ENCODE results near the gene ATRAID.

Gene ATRAID

DNA sequence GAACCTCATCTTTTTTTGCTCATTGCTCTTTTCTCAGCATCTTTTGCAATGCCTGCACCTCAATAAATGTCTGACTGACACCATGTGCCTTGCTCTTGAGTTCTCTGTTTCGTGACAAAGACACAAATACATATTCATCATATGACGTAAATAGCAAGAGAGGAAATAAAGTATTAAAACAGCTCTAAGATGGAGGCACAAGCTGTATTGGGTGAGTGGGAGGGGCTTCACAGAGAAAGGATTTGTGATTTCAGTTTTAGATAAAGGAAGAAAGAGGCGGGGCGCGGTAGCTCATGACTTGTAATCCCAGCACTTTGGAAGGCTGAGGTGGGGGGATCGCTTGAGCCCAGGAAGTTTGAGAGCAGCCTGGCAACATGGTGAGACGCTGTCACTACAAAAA is 8.2 kb downstream of the ATRAID start:
- DNase-seq: no peak

DNA sequence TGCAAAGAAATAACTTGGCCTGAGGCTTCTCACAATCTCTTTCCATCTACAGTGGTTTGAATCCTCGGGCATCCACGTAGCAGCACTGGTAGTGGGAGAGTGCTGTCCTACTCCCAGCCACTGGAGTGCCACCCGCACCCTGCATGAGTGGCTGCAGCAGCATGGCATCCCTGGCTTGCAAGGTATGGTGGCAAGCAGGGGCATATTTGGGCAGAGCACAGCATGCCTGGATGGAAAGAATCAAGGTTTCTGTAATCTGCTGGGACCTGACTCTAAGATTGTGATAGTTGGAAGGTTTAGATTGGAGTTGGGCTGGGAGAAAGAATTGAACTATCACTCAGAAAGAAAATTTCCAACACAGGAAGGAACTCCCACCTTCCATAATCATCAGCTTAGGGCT is 9.3 kb downstream of the ATRAID start:
- DNase-seq: no peak

DNA sequence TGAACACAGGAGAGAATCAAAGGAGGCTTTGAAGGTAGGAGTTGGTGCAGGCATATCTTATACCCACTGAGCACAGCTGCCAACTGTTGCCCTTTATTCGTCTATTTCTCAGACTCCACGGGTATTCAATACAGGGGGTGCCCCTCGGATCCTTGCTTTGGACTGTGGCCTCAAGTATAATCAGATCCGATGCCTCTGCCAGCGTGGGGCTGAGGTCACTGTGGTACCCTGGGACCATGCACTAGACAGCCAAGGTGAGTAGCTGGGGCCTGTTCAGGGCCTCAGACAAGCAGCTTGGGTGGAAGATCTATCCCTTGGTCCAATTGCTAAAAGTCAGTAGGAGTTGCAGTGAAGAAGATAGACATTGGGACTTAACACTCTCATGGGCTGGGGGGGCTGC is 10.6 kb downstream of the ATRAID start:
- DNase-seq: no peak

DNA sequence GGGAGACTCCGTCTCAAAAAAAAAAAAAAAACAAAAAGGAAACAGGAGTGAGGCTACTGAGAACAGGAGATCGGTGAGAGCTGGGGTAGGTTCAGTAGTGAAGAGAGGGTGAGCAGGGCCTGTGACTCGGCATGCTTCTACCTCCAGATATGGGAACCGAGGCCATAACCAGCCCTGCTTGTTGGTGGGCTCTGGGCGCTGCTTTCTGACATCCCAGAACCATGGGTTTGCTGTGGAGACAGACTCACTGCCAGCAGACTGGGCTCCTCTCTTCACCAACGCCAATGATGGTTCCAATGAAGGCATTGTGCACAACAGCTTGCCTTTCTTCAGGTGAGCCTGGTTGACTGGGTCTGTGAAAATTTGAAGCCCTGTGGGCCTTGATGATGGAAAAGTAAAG is 11.6 kb downstream of the ATRAID start:
- no peak for DNase-seq

DNA sequence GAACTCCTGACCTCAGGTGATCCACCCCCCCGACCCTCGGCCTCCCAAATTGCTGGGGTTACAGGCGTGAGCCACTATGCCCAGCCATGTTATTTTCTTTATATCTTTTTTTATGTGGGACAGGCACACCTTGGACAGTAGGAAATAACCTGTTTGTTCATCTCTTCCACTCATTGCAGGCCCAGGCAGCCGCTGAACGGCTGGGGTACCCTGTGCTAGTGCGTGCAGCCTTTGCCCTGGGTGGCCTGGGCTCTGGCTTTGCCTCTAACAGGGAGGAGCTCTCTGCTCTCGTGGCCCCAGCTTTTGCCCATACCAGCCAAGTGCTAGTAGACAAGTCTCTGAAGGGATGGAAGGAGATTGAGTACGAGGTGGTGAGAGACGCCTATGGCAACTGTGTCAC is 13.7 kb downstream of the ATRAID start:
- DNase-seq: no peak

DNA sequence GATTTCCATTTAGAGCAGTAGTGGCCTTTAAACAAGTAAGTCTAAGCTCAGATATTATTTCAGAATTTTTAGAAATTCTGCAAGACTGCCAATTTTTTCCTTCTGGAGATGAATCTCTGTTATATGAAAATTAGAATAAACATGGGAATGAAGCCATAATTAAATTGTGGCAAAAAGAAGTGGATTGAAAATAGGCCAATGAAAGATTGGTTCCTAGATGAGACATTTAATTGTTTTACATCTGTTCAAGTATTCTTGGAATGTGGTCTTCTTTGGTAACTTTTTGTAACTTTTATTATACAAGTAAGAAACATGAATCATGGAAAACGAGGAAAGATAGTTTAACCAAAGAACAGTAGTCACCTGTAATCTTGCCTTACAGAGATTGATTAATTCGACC is 15.7 kb downstream of the ATRAID start:
- DNase-seq: no peak

DNA sequence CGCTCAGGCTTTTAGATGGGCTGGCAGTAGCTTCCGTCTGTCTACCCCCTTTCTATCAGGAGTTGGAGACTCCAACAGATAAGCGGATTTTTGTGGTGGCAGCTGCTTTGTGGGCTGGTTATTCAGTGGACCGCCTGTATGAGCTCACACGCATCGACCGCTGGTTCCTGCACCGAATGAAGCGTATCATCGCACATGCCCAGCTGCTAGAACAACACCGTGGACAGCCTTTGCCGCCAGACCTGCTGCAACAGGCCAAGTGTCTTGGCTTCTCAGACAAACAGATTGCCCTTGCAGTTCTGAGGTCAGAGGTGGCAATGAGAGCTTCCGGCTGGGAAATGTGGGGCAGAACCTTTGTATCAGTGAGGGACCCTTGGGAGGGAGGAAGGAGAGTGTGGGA is 20.1 kb downstream of the ATRAID start:
- no peak for DNase-seq

DNA sequence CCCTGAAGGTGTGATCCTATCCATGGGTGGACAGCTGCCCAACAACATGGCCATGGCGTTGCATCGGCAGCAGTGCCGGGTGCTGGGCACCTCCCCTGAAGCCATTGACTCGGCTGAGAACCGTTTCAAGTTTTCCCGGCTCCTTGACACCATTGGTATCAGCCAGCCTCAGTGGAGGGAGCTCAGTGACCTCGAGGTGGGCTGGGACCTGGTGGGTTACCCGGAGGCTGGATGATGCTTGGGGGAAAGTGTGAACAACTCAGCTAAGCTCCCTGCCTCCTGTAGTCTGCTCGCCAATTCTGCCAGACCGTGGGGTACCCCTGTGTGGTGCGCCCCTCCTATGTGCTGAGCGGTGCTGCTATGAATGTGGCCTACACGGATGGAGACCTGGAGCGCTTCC is 21.5 kb downstream of the ATRAID start:
- no peak for DNase-seq

DNA sequence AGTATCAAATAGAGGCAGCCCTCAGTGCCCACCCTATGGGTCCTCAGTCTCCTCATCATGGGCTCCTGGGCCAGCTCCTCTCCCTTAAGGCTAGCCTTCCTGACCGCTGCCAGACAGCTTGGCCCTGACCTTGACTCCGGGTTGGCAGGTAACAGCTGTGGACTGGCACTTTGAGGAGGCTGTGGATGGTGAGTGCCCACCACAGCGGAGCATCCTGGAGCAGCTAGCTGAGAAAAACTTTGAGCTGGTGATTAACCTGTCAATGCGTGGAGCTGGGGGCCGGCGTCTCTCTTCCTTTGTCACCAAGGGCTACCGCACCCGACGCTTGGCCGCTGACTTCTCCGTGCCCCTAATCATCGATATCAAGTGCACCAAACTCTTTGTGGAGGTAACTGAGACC is 24.3 kb downstream of the ATRAID start:
- no peak for DNase-seq

DNA sequence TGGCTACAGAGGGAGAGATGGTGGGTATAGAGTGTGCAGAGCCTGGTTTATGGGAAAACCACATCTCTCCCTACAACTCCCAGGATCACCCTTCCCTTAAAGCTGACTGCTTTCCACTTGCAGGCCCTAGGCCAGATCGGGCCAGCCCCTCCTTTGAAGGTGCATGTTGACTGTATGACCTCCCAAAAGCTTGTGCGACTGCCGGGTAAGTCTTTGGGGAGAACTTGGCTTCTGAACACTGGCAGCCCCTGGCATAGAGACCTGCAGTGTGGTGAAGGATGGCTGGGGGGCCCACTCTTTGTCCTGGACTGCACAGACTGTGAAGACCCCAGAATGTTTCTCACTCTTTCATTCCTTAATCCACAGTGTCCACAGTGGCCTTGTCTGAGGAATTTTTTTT is 24.8 kb downstream of the ATRAID start:
- no peak for DNase-seq

DNA sequence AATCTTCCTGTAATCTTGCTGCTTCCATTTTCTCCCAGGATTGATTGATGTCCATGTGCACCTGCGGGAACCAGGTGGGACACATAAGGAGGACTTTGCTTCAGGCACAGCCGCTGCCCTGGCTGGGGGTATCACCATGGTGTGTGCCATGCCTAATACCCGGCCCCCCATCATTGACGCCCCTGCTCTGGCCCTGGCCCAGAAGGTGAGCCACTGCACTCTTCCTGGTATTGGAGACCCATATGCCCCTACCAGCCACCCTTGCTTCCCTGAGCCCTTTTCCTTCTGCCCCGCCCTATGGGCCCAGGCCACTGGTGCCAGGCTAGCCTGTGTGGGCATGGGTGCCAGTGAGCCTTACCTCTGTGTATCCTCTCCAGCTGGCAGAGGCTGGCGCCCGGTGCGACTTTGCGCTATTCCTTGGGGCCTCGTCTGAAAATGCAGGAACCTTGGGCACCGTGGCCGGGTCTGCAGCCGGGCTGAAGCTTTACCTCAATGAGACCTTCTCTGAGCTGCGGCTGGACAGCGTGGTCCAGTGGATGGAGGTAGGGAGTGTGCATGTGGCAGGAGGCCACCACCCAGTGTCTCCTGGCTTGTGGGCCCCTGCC is 25.6 kb downstream of the ATRAID start:
- no peak for DNase-seq

DNA sequence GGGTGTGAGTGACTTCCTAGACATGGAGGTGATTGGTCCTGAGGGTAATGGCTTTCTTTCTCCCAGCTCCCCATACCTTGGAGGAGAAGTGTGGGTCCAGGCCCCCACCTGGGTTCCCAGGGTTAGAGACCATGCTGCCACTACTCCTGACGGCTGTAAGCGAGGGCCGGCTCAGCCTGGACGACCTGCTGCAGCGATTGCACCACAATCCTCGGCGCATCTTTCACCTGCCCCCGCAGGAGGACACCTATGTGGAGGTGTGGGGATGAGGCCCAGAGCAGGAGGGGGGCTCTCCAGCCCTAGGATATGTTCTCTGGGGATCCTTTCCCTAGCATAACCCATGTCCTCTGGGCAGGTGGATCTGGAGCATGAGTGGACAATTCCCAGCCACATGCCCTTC is 27.1 kb downstream of the ATRAID start:
- DNase-seq: no peak

DNA sequence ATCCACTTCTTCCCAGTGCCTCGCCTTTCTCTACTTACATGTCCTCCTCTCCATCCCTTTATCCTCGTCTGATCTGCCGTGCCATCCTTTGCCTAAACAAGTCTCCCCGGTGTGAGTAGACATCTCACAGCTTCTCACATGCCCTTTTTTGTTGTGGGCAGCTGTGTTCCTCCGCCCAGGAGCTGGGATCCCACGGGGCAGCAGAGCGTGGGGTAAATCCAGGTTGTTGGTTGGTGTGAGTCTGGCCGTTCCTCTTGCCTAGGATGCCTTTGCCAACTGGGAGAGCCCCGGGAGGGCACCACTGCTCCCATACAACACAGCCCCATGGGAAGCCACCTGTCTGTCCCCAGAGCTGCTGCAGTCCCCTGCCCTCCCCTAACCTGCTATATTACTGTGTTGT is 28.6 kb downstream of the ATRAID start:
- no peak for DNase-seq

DNA sequence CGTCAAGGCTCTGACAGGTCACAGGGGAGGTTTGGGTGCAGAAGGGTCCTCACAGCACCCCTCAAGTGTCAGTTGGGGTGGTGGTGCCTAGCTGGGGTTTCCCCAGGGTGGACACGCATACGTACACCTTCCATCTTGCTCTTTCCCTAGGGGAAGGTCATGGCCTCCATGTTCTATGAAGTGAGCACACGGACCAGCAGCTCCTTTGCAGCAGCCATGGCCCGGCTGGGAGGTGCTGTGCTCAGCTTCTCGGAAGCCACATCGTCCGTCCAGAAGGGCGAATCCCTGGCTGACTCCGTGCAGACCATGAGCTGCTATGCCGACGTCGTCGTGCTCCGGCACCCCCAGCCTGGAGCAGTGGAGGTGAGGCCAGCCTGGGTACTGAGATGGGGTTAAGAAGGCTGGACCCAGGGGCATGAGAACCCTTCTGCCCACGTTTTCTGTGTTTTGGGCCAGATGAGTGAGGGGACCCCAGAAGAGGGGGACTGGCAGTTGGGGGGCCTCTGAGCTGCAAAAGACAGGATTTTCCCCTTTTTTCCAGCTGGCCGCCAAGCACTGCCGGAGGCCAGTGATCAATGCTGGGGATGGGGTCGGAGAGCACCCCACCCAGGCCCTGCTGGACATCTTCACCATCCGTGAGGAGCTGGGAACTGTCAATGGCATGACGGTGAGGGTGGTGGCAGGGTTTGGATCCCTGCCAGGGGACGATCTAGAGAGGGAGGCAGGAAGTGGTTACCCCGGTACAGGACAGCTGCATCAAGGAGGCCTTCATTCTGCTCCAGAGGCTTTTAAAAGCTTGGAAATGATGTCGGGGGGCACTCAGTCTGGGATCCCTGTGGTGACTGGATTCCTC is 30.1 kb downstream of the ATRAID start:
- no peak for DNase-seq

DNA sequence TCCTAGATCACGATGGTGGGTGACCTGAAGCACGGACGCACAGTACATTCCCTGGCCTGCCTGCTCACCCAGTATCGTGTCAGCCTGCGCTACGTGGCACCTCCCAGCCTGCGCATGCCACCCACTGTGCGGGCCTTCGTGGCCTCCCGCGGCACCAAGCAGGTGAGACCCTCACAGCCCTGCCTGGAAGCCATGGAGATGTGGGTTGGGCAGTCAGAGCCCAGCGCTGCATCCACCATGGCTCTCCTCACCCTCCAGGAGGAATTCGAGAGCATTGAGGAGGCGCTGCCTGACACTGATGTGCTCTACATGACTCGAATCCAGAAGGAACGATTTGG is 30.7 kb downstream of the ATRAID start:
- DNase-seq: no peak

DNA sequence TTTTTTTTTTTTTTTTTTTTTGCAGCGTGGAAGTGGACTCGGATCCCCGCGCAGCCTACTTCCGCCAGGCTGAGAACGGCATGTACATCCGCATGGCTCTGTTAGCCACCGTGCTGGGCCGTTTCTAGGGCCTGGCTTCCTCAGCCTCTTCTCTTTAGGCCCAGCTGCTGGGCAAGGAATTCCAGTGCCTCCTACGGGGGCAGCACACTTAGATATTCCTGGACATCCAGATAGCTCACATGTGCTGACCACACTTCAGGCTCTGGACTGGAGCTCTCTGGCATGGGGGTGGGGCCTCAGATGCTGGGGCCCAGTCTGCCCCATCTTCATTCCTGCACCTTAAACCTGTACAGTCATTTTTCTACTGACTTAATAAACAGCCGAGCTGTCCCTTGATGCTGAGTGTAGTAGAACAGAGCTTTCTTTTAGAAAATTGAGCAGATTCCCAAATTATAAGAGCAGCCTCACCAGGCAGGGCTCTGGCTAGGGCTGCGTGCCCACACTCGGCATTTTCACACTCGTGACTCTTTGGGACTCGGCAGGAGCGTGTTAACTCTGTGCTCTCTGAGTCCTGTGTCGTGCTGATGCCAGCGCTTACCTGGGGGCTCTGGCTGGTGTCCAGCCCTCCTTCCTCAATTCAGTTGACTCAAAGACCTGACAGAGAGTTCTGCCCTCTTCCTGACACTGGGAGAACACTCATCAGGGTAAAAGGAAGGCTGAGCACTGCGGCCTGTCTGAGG is 31.7 kb downstream of the ATRAID start:
- DNase-seq: no peak

DNA sequence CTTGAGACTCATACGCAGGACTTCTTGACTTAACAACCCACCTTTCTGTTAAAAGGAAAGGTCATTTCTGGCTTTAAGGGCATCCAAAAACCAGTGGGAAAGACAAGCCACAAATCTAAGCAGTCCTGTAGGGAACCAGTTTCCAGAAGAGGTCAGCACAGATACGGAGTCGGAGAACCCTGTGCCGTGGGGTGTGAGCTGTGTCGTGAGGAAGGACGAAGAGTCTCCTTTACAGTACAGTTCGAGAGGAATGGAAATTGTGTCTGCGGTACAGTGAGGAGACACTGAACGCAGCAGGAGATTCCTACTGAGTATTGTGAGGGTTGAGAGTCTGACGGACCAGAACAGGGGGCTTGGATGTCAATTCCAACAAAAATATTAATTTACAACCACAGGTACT is 33.3 kb downstream of the ATRAID start:
- no peak for DNase-seq

DNA sequence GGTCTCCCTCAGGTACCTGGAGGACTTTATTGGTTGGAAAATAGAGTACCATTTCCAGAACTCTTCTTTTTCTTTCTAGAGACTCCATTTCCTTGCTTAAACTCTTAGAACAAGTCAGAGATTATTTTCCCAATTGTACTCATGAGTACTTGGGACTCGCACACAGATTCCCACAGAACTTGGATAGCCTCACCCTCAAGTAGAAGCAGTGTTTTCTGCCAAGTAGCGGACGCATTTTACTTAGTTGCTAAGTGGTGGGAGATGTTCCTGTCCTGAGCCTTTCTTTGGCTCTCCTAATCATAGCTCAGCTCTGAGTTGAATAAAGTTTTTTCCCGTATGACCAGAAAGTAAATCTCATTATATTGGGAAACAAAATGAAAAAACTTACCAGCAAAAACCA is 33.8 kb downstream of the ATRAID start:
- no peak for DNase-seq

DNA sequence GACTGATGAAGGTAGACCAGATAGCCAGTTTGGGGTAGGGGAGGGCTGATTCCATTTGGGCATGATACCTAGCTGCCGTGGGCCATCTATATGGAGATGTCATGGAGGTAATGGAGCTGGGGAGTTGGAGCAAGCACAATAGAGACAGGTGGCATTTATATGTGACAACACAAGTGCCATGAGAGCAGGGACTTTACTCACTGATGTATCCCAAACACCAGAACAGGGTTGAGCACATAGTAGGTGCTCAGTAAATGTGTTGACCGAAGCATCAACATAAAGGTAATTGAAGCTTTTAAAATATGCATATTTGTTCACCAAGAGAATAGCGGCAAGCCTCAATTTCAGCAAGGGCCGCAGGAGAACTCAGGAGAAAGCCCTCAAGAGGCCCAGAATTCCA is 36.1 kb downstream of the ATRAID start:
- DNase-seq: no peak

DNA sequence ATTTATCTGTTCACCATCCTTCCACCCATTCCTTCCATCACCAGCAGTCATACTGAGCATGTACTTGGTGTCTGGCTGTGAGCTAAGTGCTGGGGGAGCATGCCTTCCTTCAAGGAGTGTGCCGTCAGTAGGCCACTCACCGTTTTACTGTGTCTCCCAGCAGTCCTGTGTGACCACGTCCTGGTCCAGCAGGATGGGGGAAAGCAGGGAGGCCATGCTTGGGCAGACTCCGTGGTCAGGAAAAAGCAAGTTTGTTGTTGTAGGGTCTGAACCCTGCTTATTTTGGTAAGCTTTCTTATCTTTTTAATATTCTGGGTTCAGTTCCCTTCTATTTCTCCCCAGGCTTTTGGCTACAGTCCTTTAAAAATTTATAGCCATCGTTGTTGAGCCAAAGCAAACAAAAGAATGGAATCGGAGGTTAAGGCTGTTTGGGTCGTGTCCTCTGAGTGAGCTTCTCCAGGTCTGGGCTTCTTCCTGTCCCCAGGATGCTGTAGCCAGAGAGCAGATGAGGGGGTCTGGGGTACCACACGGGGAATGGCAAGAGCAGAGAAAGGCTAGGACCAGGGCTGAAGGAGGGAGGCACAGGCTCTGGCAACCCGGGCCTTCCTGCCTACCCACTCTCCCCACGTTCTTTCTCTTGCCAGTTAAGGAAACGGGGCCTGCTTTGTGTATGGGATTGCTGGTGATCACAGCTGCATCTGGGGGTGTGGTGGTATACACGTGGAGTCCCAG is 37.5 kb downstream of the ATRAID start:
- no peak for DNase-seq

DNA sequence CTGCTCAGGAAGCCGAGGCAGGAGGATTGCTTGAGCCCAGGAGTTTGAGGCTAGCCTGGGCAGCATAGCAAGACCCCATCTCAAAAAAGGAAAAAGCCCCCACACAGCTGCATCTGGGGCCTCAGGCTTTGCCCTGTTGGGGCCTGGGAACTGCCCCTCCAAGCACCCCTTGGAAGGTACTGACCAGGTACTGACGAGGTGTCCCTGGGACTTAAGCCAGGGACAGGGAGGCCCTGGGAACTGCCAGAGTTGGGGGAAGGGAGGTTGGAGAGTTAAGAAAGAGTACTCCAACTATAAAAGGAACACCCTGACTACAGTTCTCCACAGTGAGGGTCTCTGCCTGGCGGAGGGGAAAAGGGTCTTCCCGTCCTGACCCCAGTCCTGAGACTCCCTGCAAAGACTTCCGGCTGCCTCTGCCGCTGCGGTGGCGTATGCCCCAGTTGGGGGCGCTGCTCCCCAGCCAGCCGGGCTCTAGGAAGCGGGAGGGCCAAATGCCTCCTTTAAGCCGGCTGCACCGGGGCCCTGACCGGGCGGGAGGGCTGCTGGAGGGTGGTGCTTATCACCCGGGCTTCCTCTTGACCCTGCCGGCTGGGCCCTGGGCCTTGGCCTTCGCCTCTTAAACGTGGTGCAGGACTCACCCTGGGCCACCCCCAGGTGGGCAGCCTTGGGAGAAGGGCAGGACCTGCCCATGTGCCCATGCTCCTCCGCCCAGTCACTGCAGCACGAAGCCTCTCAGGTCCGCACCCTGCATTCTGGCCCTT is 38.2 kb downstream of the ATRAID start:
- peak; percentile 35 to 74 for DNase-seq

DNA sequence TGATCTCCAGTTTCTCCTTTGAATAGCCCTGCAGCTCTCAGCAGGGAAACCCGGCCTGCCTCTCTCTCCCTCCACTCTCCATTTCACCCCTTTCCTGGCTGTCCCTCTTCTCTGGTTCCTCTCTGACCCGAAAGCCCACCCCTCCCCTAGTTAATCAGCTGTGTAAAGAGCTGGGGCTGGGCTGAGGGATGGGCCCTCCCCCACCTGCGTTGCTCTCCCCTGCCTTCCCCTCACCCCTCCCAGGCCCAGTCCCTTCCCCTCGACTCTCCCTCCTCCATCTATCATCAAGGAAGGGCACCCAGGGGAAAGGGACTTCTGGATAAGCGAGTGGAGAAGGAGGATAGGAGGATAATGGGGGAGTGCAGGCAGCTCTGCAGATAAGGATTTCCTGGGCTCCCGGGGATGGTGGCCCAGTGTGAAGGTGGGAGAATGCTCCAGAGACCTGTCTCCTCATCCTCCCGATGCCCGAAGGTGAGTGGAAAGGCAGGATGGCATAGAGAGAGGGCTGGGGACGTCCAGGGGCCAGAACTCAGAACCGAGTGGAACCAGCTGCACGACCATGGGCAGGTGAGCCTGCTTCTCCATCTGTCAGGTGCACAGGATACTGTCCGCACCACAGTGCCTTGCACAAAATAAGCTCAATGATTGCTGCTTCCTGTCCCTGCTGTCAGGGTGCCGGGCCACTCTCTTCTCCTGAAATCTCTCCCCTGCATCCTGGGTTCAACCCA is 39.0 kb downstream of the ATRAID start:
- no peak for DNase-seq

Data from NCI-H526 (cell line).